Neural cell (in vitro differentiated cells): ENCODE results near the gene PRKCE.

Experiments
- CTCF ChIP-seq: fragments of 450-650 bp; IDR thresholded peaks from 2 replicates; pipeline ENCODE4 v1.5.1; 2014; ENCODE audit warnings: antibody characterized with exemption, mild to moderate bottlenecking, moderate library complexity; ENCODE audit not compliant: poor library complexity, severe bottlenecking
- RAD21 ChIP-seq: fragments of 450-650 bp; conservative IDR thresholded peaks from 2 replicates; pipeline ENCODE4 v1.6.1; 2014; ENCODE audit warnings: antibody characterized with exemption, mild to moderate bottlenecking, moderate library complexity

GRCh38 chr2:45705233-45705632, 53.8 kb downstream of the PRKCE start:
- no peak for TF ChIP-seq CTCF
- TF ChIP-seq RAD21, result no peak
